ENCODE results near the gene DHRS3. TPM values are rescaled to one million over a fixed set of nuclear protein-coding genes. Genes with fewer than 3 reads are reported as not detected.

Gene DHRS3
- total RNA-seq, 2 donors from 2014 or later, result 171 to 178 TPM

GRCh38 chr1:12600335-12600734, 17.7 kb downstream of the DHRS3 start:
- H3K4me1 ChIP-seq (replicated peaks), result peaks cover 63% of the 10 kb centered on the region
- intact Hi-C loops (cut with DNase I), result loop anchor here (5.0 kb wide), 1 partner anchor 193 kb away; no protein-coding TSS in a partner anchor

GRCh38 chr1:12599657-12600056, 18.4 kb downstream of the DHRS3 start:
- Histone ChIP-seq H3K27me3 (replicated peaks; ENCODE audit: insufficient read depth) (no peaks in the 10 kb centered on the region), H3K4me1 (replicated peaks) (peaks cover 68% of the 10 kb centered on the region), H3K9me3 (no peaks in the 10 kb centered on the region), H3K4me3 (no peak overlapping the region), H3K36me3 (no peaks in the 10 kb centered on the region), H3K27ac (peak overlapping the region; percentile 89 to 90)
- DNase-seq (ENCODE audit: low spot score), result no peak
- no peak for TF ChIP-seq POLR2A (IDR thresholded peaks at IDR 0.05)
- TF ChIP-seq CTCF (IDR thresholded peaks at IDR 0.05), result no peak
- TF ChIP-seq POLR2AphosphoS5 (IDR thresholded peaks at IDR 0.05), result no peak
- 60% methylated on average over 5 of the region's 5 CpGs for WGBS
- intact Hi-C loops (cut with DNase I), result loop anchor here (5.0 kb wide), 3 partner anchors 47 to 192 kb away; no protein-coding TSS in a partner anchor

More at GRCh38 chr1:12600335-12600734, 17.7 kb downstream of the DHRS3 start:
- no peaks in the 10 kb centered on the region for H3K9me3 ChIP-seq
- no peaks in the 10 kb centered on the region for H3K27me3 ChIP-seq (replicated peaks; ENCODE audit: insufficient read depth)
- peak overlapping the region; percentile 89 to 90 for H3K27ac ChIP-seq
- peak; percentile 44 for DNase-seq (ENCODE audit: low spot score)
- no peak overlapping the region for H3K4me3 ChIP-seq
- WGBS, result 25% methylated on average over 7 of the region's 7 CpGs
- H3K36me3 ChIP-seq, result no peaks in the 10 kb centered on the region
- no peak for TF ChIP-seq POLR2A (IDR thresholded peaks at IDR 0.05)

DNA sequence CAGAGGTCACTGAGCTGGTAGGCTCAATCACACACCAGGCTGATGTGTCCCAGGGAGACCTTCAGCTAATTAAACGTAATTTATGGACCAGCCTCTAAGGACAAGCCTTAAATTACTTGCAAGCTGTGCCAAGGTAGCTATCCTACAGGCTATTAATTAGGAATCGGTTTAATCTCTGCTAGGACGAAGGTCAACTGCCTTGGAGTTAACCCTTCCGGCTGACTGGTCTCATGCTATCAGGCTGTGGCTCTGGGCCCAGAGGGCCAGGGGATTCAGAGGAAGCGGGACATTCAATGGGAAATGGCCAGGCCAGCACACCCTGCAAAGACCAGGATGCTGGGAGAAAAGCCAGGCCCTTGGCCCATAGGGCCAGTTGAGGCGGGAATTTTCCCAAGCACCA, 19.0 kb downstream of the DHRS3 start:
- H3K9me3 ChIP-seq, result no peaks in the 10 kb centered on the region
- no peaks in the 10 kb centered on the region for H3K36me3 ChIP-seq
- DNase-seq (ENCODE audit: low spot score), result no peak
- no peaks in the 10 kb centered on the region for H3K27me3 ChIP-seq (replicated peaks; ENCODE audit: insufficient read depth)
- intact Hi-C loops (cut with DNase I), result loop anchor here (5.0 kb wide), 2 partner anchors 47 to 147 kb away; no protein-coding TSS in a partner anchor
- TF ChIP-seq POLR2AphosphoS5 (IDR thresholded peaks at IDR 0.05), result no peak
- TF ChIP-seq CTCF (IDR thresholded peaks at IDR 0.05), result no peak
- TF ChIP-seq POLR2A (IDR thresholded peaks at IDR 0.05), result no peak
- WGBS, result 29% methylated on average over 5 of the region's 6 CpGs
- no peak overlapping the region for H3K4me3 ChIP-seq
- peaks cover 74% of the 10 kb centered on the region for H3K4me1 ChIP-seq (replicated peaks)
- peak overlapping the region; percentile 89 to 90 for H3K27ac ChIP-seq

DNA sequence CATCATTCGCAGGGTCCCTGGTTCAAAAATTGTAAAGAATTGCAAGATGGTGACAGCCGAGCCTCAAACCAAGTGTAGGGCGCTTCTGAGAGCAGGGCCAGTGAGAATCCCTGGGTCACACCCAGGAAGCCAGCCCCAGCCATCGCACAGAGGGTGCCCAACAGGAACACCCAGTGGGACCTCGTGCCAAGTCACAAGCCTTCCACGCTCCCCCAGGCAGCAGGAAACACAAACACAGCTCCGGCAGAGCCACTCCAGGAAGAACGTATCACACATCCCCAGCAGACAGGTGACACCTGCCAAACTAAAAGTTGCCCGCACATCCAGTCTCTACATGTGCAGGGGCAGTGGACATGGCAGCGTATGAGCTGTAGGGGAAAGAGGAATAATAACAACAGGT, 20.2 kb downstream of the DHRS3 start:
- no peak for TF ChIP-seq CTCF (IDR thresholded peaks at IDR 0.05)
- TF ChIP-seq POLR2AphosphoS5 (IDR thresholded peaks at IDR 0.05), result peak; percentile 91
- TF ChIP-seq POLR2A (IDR thresholded peaks at IDR 0.05), result peak; percentile 66
- peak; percentile 92 for DNase-seq (ENCODE audit: low spot score)
- Histone ChIP-seq H3K27me3 (replicated peaks; ENCODE audit: insufficient read depth) (no peaks in the 10 kb centered on the region), H3K4me1 (replicated peaks) (peaks cover 77% of the 10 kb centered on the region), H3K4me3 (no peak overlapping the region), H3K27ac (peak overlapping the region; percentile 89 to 90), H3K36me3 (no peaks in the 10 kb centered on the region), H3K9me3 (no peaks in the 10 kb centered on the region)
- intact Hi-C loops (cut with DNase I), result loop anchor here (2.0 to 5.0 kb wide), 3 partner anchors 19 to 145 kb away; no protein-coding TSS in a partner anchor
- WGBS, result 32% methylated on average over 10 of the region's 10 CpGs

DNA sequence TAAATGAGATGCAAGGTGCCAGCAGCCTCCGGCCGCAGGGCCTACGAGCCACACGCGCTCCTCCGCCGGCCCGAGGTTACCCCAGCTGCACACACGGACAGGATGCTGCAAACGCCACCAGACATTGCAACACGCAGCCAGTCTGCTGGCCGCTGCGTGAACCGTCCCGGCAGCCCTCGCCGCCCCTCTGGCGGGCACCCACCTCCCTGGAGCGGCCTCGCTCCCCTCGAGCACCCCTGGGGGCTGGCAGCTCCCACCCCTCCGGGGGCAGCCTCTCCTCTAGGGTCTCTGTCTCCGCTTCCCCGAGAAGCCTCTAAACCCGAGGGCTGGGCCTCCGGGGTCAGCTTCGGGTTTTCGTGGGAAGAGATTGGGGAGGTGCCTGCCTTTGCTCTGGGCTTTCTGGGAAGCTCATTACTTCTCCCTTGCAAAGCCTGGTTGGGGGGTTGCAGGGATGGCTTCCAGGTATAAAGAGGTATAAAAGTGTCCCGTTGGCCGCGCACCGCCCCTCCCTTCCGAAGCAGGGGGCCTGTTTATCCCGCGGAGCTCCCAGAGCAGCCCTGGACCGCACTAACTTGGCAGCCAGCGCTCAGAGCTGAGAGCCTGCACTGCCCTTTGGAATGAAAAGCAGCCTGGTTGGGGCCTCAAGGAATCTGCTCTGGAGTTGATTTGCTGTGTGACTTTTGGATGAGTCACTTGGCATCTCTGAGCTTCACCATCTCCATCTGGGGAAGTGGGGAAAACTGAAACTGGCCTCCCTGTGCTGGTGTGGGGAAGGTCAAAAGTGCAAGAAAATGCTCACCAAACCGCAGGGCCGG, 21.8 kb downstream of the DHRS3 start:
- DNase-seq (ENCODE audit: low spot score), result peak; percentile 58

More for the DNA sequence above, 21.8 kb downstream of the DHRS3 start:
- TF ChIP-seq POLR2AphosphoS5 (IDR thresholded peaks at IDR 0.05) (peak; percentile 79), CTCF (IDR thresholded peaks at IDR 0.05) (no peak), POLR2A (IDR thresholded peaks at IDR 0.05) (peak; percentile 68)
- no peaks in the 10 kb centered on the region for H3K27me3 ChIP-seq (replicated peaks; ENCODE audit: insufficient read depth)
- peak overlapping the region; percentile 89 to 90 for H3K27ac ChIP-seq
- intact Hi-C loops (cut with DNase I), result loop anchor here (2.0 to 5.0 kb wide), 3 partner anchors 21 to 144 kb away; no protein-coding TSS in a partner anchor
- peak overlapping the region; percentile 17 to 32 for H3K4me3 ChIP-seq
- no peaks in the 10 kb centered on the region for H3K36me3 ChIP-seq
- 2% methylated on average over 17 of the region's 39 CpGs for WGBS
- H3K9me3 ChIP-seq, result no peaks in the 10 kb centered on the region
- H3K4me1 ChIP-seq (replicated peaks), result peaks cover 64% of the 10 kb centered on the region
